Loucy (cell line): ENCODE data around the gene JMJD4.

Experiments used
- H2AFZ ChIP-seq: fragments of 200-600 bp; sonication (generic); 2 replicates; pipeline ENCODE4 v1.6.0; 2016; ENCODE audit warnings: antibody characterized with exemption, mild to moderate bottlenecking, low read length, moderate library complexity
- H3F3A ChIP-seq: fragments of 200-600 bp; 2 replicates; pipeline ENCODE4 v1.6.0; 2016; ENCODE audit warnings: antibody characterized with exemption, low read depth, mild to moderate bottlenecking
- H3K27me3 ChIP-seq: fragments of 200-600 bp; sonication (generic); 2 replicates; pipeline ENCODE4 v1.6.1; 2014; ENCODE audit warnings: low read length, mild to moderate bottlenecking; ENCODE audit not compliant: insufficient read depth, poor library complexity, severe bottlenecking
- H3K36me3 ChIP-seq: fragments of 200-600 bp; sonication (generic); 2 replicates; pipeline ENCODE4 v1.6.1; 2016; ENCODE audit warnings: low read length; ENCODE audit not compliant: insufficient read depth
- H3K4me1 ChIP-seq: fragments of 200-600 bp; sonication (generic); 2 replicates; pipeline ENCODE4 v1.5.1; 2014; ENCODE audit warnings: low read length, mild to moderate bottlenecking; ENCODE audit not compliant: insufficient read depth, poor library complexity, severe bottlenecking
- H3K4me2 ChIP-seq: fragments of 200-600 bp; sonication (generic); 2 replicates; pipeline ENCODE4 v1.6.0; 2014; ENCODE audit warnings: antibody characterized with exemption, low read length, low read depth, mild to moderate bottlenecking; ENCODE audit not compliant: poor library complexity, severe bottlenecking
- H3K4me3 ChIP-seq: fragments of 200-600 bp; sonication (generic); 2 replicates; pipeline ENCODE4 v1.5.1; 2014; ENCODE audit warnings: low read length, mild to moderate bottlenecking, mixed read lengths; ENCODE audit not compliant: poor library complexity, severe bottlenecking
- H3K79me2 ChIP-seq: fragments of 200-600 bp; sonication (generic); 2 replicates; pipeline ENCODE4 v1.6.1; 2014; ENCODE audit warnings: low read length; ENCODE audit not compliant: insufficient read depth
- H3K9ac ChIP-seq: fragments of 200-600 bp; sonication (generic); 2 replicates; pipeline ENCODE4 v1.6.0; 2014; ENCODE audit warnings: mild to moderate bottlenecking, low read depth, low read length, moderate library complexity; ENCODE audit not compliant: poor library complexity, severe bottlenecking
- H3K9me2 ChIP-seq: fragments of 200-600 bp; sonication (generic); replicated peaks from 2 replicates; pipeline ENCODE4 v1.6.1; 2016; ENCODE audit warnings: low read depth, low read length, mixed read lengths
- H3K9me3 ChIP-seq: fragments of 200-600 bp; sonication (generic); 2 replicates; pipeline ENCODE4 v1.6.1; 2014; ENCODE audit warnings: mild to moderate bottlenecking, antibody characterized with exemption, low read length, low read depth; ENCODE audit not compliant: insufficient read depth
- H4K20me1 ChIP-seq: fragments of 200-600 bp; sonication (generic); 2 replicates; pipeline ENCODE4 v1.6.0; 2014; ENCODE audit warnings: antibody characterized with exemption, low read length, mild to moderate bottlenecking; ENCODE audit not compliant: insufficient read depth, poor library complexity, severe bottlenecking
- EZH2phosphoT487 ChIP-seq: fragments of 200-600 bp; IDR thresholded peaks from 2 replicates; pipeline ENCODE4 v1.6.1; 2018; ENCODE audit warnings: antibody characterized with exemption, mild to moderate bottlenecking, moderate library complexity, borderline replicate concordance
- TF ChIP-seq, protein P1 (sequence below): fragments of 200-600 bp; sonication (generic); conservative IDR thresholded peaks from 2 replicates; pipeline ENCODE4 v1.5.1; 2014; ENCODE audit warnings: mild to moderate bottlenecking, antibody characterized with exemption, low read length

Gene JMJD4

DNA sequence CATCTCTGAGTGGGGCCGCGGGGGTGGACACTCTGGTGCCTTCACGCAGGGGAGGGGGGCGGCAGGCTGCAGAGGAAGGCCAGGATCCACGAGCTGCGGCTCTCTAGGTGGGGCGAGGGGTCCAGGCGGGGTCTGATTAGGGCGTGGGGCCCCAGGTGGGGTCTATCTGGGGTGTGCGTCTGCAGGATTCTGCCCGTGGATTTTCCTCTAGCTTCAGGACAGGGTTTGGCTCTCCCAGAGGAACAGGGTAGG, 6.3 kb downstream of the JMJD4 start:
- Histone ChIP-seq H3K4me2 (peak overlapping the region; percentile 71), H3K9me3 (no peaks in the 10 kb centered on the region), H3K36me3 (no peaks in the 10 kb centered on the region), H4K20me1 (peaks cover 10% of the 10 kb centered on the region), H3K79me2 (peaks cover 16% of the 10 kb centered on the region), H3K4me1 (peaks cover 9% of the 10 kb centered on the region), H2AFZ (peak overlapping the region; percentile 27; the same call in 1 of the 2 replicates), H3K4me3 (peak overlapping the region; percentile 68), H3K9ac (peak overlapping the region; percentile 70), H3K27me3 (no peaks in the 10 kb centered on the region), H3K9me2 (no peaks in the 10 kb centered on the region), H3F3A (no peaks in the 10 kb centered on the region)
- TF ChIP-seq EZH2phosphoT487, result no peak
- TF ChIP-seq, protein P1, sequence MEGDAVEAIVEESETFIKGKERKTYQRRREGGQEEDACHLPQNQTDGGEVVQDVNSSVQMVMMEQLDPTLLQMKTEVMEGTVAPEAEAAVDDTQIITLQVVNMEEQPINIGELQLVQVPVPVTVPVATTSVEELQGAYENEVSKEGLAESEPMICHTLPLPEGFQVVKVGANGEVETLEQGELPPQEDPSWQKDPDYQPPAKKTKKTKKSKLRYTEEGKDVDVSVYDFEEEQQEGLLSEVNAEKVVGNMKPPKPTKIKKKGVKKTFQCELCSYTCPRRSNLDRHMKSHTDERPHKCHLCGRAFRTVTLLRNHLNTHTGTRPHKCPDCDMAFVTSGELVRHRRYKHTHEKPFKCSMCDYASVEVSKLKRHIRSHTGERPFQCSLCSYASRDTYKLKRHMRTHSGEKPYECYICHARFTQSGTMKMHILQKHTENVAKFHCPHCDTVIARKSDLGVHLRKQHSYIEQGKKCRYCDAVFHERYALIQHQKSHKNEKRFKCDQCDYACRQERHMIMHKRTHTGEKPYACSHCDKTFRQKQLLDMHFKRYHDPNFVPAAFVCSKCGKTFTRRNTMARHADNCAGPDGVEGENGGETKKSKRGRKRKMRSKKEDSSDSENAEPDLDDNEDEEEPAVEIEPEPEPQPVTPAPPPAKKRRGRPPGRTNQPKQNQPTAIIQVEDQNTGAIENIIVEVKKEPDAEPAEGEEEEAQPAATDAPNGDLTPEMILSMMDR, result no peak

DNA sequence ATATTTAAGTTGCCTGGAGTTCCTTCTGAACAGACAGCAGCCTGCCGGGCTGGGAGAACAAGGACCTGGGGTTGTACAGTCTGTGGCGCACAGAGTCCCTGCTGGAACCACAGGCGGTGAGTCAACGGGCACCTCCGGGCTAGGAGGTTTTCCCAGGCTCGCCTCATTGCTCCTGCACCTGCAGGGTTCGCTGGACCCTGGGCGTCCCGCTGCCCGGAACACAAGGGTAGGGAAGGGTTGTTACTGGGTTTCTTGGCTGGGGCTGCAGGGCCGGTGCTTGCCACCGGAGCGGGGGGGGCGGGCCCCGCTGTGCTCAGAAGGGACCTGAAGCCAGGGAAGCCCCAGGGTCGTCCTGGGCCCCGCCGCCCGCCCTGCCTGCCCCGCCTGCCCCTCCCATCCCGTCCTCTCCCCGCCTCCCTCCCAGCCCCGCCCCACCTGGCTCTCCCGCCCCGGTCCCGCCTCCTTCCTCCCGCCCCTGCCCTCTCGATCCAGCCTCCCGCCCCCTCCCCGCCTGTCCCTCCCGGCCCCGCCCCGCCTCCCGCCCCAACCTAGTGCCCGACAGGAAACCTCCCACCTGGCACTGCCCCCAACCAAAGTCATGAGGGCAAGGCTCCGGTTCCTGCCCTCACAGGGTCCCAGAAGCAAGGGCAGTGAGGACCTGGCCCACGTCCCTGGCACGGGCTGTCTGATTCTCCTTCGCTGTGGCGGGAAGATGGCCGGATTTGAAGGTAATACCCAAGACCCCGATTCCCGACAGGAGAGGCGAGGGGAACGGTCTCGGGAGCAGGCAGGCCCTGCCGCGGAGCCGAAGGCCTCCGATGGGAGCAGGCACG, 6.8 kb downstream of the JMJD4 start:
- Histone ChIP-seq H3K9ac (peak overlapping the region; percentile 70), H3K4me1 (peaks cover 7% of the 10 kb centered on the region), H3K79me2 (peaks cover 10% of the 10 kb centered on the region; the same call in 1 of the 2 replicates), H3K36me3 (no peaks in the 10 kb centered on the region), H3K4me3 (peak overlapping the region; percentile 68), H3K9me3 (no peaks in the 10 kb centered on the region), H3K27me3 (no peaks in the 10 kb centered on the region), H3K9me2 (no peaks in the 10 kb centered on the region), H4K20me1 (peaks cover 5% of the 10 kb centered on the region), H2AFZ (peak overlapping the region; percentile 75), H3K4me2 (peak overlapping the region; percentile 71), H3F3A (no peaks in the 10 kb centered on the region)
- no peak for TF ChIP-seq EZH2phosphoT487
- TF ChIP-seq, protein P1, result no peak

DNA sequence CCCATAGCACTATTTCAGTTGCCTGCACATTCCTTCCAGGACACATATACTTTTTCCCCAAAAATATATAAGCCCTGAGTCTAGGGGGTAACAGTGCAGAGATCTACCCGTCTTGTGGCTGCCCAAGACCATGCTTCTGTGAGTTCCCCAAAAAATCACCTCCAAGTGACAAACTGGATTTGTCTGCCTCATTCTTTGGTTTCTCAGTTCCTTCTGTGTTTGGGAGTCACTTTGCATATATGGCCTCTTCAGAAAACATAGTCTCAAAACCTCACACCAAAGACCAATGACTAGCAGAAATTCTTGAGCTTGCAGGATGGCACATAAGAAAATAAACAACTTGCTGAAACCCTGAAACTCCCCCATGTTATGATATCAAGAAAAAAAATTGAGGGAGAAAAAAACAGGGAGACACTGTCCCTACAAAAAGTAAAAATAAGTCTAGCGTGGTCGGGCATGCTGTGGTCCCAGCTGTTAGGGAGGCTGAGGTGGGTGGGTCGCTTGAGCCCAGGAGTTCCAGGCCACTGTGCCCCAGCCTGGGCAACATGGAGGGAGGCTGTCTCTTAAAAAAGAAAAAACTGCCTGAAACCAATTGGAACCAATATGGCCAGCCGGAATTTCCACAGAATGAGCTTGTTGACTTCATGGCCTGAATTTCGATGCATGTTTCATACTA, 8.0 kb downstream of the JMJD4 start:
- H3K9me2 ChIP-seq, result no peaks in the 10 kb centered on the region
- H3K79me2 ChIP-seq, result no peaks in the 10 kb centered on the region
- H4K20me1 ChIP-seq, result peaks cover 3% of the 10 kb centered on the region
- no peaks in the 10 kb centered on the region for H3K36me3 ChIP-seq
- H2AFZ ChIP-seq, result no peak overlapping the region
- no peak overlapping the region for H3K4me2 ChIP-seq
- no peaks in the 10 kb centered on the region for H3K27me3 ChIP-seq
- TF ChIP-seq, protein P1, result no peak
- TF ChIP-seq EZH2phosphoT487, result no peak
- H3K4me3 ChIP-seq, result no peak overlapping the region
- H3K9me3 ChIP-seq, result no peaks in the 10 kb centered on the region
- H3K9ac ChIP-seq, result no peak overlapping the region
- H3K4me1 ChIP-seq, result peaks cover 7% of the 10 kb centered on the region
- no peaks in the 10 kb centered on the region for H3F3A ChIP-seq
